Trophoblast cell (in vitro differentiated cells and primary cell): ENCODE measurements around the gene MTMR2.

ENCODE experiments used
- DNase-seq, 2 donors: peaks; one replicate each; pipeline ENCODE4 v3.0.0-alpha.2; 2016
- H2AFZ ChIP-seq: 2 replicates; pipeline ENCODE4 v1.6.1; 2013; ENCODE audit warnings: low read length, moderate library complexity, mild to moderate bottlenecking; ENCODE audit not compliant: insufficient read depth, poor library complexity
- H2AK5ac ChIP-seq: 2 replicates; pipeline ENCODE4 v1.6.1; 2013; ENCODE audit warnings: mild to moderate bottlenecking, low read length
- H2BK120ac ChIP-seq: 2 replicates; pipeline ENCODE4 v1.6.1; 2013; ENCODE audit warnings: low read length, mild to moderate bottlenecking, moderate library complexity; ENCODE audit not compliant: insufficient read depth, poor library complexity
- H2BK12ac ChIP-seq: 2 replicates; pipeline ENCODE4 v1.6.1; 2013; ENCODE audit warnings: mild to moderate bottlenecking, low read length, moderate library complexity
- H2BK5ac ChIP-seq: 2 replicates; pipeline ENCODE4 v1.6.1; 2013; ENCODE audit warnings: low read length, low read depth, moderate library complexity, mild to moderate bottlenecking; ENCODE audit not compliant: poor library complexity
- H3K14ac ChIP-seq: 2 replicates; pipeline ENCODE4 v1.6.1; 2013; ENCODE audit warnings: mild to moderate bottlenecking, low read length
- H3K18ac ChIP-seq: 2 replicates; pipeline ENCODE4 v1.6.1; 2013; ENCODE audit warnings: mild to moderate bottlenecking, low read length
- H3K23ac ChIP-seq: 2 replicates; pipeline ENCODE4 v1.6.1; 2013; ENCODE audit warnings: low read length
- H3K27ac ChIP-seq: 2 replicates; pipeline ENCODE4 v1.5.1; 2013; ENCODE audit warnings: low read depth, mild to moderate bottlenecking, inconsistent platforms, low read length, moderate library complexity
- H3K27me3 ChIP-seq: 2 replicates; pipeline ENCODE4 v1.6.1; 2013; ENCODE audit warnings: inconsistent platforms, mild to moderate bottlenecking, low read length, moderate library complexity; ENCODE audit not compliant: insufficient read depth
- H3K36me3 ChIP-seq, 2 experiments: 1 replicate in 1 of 2; 2 replicates in 1 of 2; pipeline ENCODE4 v1.6.1; 2013; ENCODE audit warnings: low read length in 2 of 2, mild to moderate bottlenecking in 2 of 2, moderate library complexity in 1 of 2; ENCODE audit not compliant: insufficient read depth in 2 of 2, control insufficient read depth in 1 of 2
- H3K4ac ChIP-seq: 2 replicates; pipeline ENCODE4 v1.6.1; 2013; ENCODE audit warnings: low read depth, mild to moderate bottlenecking, low read length, moderate library complexity
- H3K4me1 ChIP-seq, 2 experiments: 1 replicate in 1 of 2; 2 replicates in 1 of 2; pipeline ENCODE4 v1.6.1; 2013; ENCODE audit warnings: low read length in 2 of 2, mild to moderate bottlenecking in 2 of 2, moderate library complexity in 1 of 2; ENCODE audit not compliant: insufficient read depth in 2 of 2, control insufficient read depth in 1 of 2
- H3K4me2 ChIP-seq: 2 replicates; pipeline ENCODE4 v1.6.1; 2013; ENCODE audit warnings: inconsistent platforms, mild to moderate bottlenecking, low read length, moderate library complexity
- H3K4me3 ChIP-seq: 2 replicates; pipeline ENCODE4 v1.5.1; 2013; ENCODE audit warnings: mild to moderate bottlenecking, low read depth, low read length, inconsistent platforms
- H3K79me1 ChIP-seq: one replicate; pipeline ENCODE4 v1.6.1; 2013; ENCODE audit warnings: low read length
- H3K79me2 ChIP-seq: 2 replicates; pipeline ENCODE4 v1.6.1; 2013; ENCODE audit warnings: low read length, mild to moderate bottlenecking; ENCODE audit not compliant: control insufficient read depth, insufficient read depth, poor library complexity
- H3K9ac ChIP-seq: 2 replicates; pipeline ENCODE4 v1.6.1; 2013; ENCODE audit warnings: mild to moderate bottlenecking, low read length
- H3K9me3 ChIP-seq: 2 replicates; pipeline ENCODE4 v1.6.1; 2013; ENCODE audit warnings: low read depth, mild to moderate bottlenecking, control low read depth, inconsistent platforms, low read length; ENCODE audit not compliant: insufficient read depth
- H4K12ac ChIP-seq: 2 replicates; pipeline ENCODE4 v1.6.1; 2013; ENCODE audit warnings: low read depth, mild to moderate bottlenecking, low read length, moderate library complexity
- H4K8ac ChIP-seq: 2 replicates; pipeline ENCODE4 v1.6.1; 2013; ENCODE audit warnings: low read depth, mild to moderate bottlenecking, low read length, moderate library complexity
- H4K91ac ChIP-seq: one replicate; pipeline ENCODE4 v1.6.1; 2013; ENCODE audit warnings: low read depth, mild to moderate bottlenecking, low read length, moderate library complexity
- WGBS: extraction: QIAGEN DNeasy Blood & Tissue Kit; methylation state at CpG from one replicate; pipeline ENCODE4 v1.1.7; 2013; ENCODE audit warnings: missing lambda C conversion rate; ENCODE audit not compliant: insufficient read length, insufficient coverage; ENCODE audit errors: extremely low coverage; 5-methylcytosine and 5-hydroxymethylcytosine counted together

MTMR2 gene

GRCh38 chr11:95961758-95962157 is 37.9 kb upstream of the MTMR2 start:
- Histone ChIP-seq H3K36me3 (no peaks in the 10 kb centered on the region), H3K14ac (no peak overlapping the region), H3K23ac (no peak overlapping the region), H3K9ac (no peak overlapping the region), H3K27me3 (no peaks in the 10 kb centered on the region), H3K79me1 (no peaks in the 10 kb centered on the region), H3K4ac (no peak overlapping the region), H3K79me2 (no peaks in the 10 kb centered on the region), H3K4me3 (no peak overlapping the region), H2BK5ac (no peak overlapping the region), H3K9me3 (no peaks in the 10 kb centered on the region), H4K91ac (no peak overlapping the region), H2BK12ac (no peak overlapping the region), H2AK5ac (no peak overlapping the region), H4K12ac (no peak overlapping the region), H4K8ac (no peak overlapping the region), H3K4me2 (no peak overlapping the region), H3K4me1 (no peaks in the 10 kb centered on the region), H3K27ac (no peak overlapping the region), H2BK120ac (no peak overlapping the region), H2AFZ (no peak overlapping the region), H3K18ac (no peak overlapping the region)
- no peak for DNase-seq
- WGBS = no CpG with 5 or more reads among the region's 1 CpG

DNA sequence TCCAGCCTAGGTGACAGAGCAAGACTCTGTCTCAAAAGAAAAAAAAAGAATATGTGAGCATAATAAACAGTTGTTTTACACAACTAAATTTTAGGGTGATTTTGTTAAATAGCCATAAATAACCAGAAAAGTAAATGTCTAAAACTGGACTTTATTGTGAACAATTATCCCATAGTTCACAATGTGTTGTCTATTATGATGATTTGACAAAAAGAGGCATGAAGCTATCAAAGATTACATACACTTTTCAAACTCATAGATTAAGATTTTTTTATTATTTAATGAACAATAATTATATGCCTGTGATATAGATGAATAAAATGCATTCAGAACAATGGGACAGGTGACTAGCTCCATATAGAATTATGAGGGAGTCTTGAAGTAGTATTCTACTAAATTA is 27.0 kb upstream of the MTMR2 start:
- no peak overlapping the region for H4K12ac ChIP-seq
- H3K4ac ChIP-seq = no peak overlapping the region
- no peak overlapping the region for H3K14ac ChIP-seq
- H3K27me3 ChIP-seq = no peaks in the 10 kb centered on the region
- no peak overlapping the region for H4K8ac ChIP-seq
- no peak overlapping the region for H3K18ac ChIP-seq
- no peak overlapping the region for H2BK5ac ChIP-seq
- H3K4me1 ChIP-seq = no peaks in the 10 kb centered on the region
- no peak overlapping the region for H3K4me3 ChIP-seq
- H2AFZ ChIP-seq = no peak overlapping the region
- no peak overlapping the region for H3K23ac ChIP-seq
- DNase-seq = no peak
- no peak overlapping the region for H2BK120ac ChIP-seq
- H4K91ac ChIP-seq = no peak overlapping the region
- no peaks in the 10 kb centered on the region for H3K79me2 ChIP-seq
- no peak overlapping the region for H3K4me2 ChIP-seq
- no peak overlapping the region for H3K9ac ChIP-seq
- H3K9me3 ChIP-seq = peaks cover 6% of the 10 kb centered on the region
- no peak overlapping the region for H2BK12ac ChIP-seq
- no peak overlapping the region for H2AK5ac ChIP-seq
- no peaks in the 10 kb centered on the region for H3K79me1 ChIP-seq
- no peak overlapping the region for H3K27ac ChIP-seq
- no peaks in the 10 kb centered on the region for H3K36me3 ChIP-seq

DNA sequence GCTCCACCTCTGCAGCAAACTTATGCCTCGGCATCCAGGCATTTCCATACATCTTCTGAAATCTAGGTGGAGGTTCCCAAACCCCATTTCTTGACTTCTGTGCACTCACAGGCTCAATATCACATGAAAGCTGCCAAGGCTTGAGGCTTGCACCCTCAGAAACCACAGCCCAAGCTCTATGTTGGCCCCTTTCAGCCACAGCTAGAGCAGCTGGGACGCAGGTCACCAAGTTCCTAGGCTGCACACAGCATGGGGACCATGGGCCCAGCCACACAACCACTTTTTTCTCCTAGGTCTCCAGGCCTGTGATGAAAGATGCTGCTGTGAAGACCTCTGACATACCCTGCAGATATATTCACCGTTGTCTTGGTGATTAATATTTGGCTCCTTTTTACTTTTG is 24.7 kb upstream of the MTMR2 start:
- H3K9ac ChIP-seq = no peak overlapping the region
- H3K4me1 ChIP-seq = no peaks in the 10 kb centered on the region
- no peak for DNase-seq
- no peak overlapping the region for H3K14ac ChIP-seq
- no CpG with 5 or more reads among the region's 3 CpGs for WGBS
- no peak overlapping the region for H3K18ac ChIP-seq
- H2BK12ac ChIP-seq = no peak overlapping the region
- no peak overlapping the region for H4K12ac ChIP-seq
- no peak overlapping the region for H3K4me2 ChIP-seq
- H3K4ac ChIP-seq = no peak overlapping the region
- no peak overlapping the region for H4K8ac ChIP-seq
- H3K79me2 ChIP-seq = no peaks in the 10 kb centered on the region
- H3K79me1 ChIP-seq = no peaks in the 10 kb centered on the region
- H3K27ac ChIP-seq = no peak overlapping the region
- peaks cover 0 to 3% of the 10 kb centered on the region in 2 experiments for H3K36me3 ChIP-seq
- H3K4me3 ChIP-seq = no peak overlapping the region
- no peak overlapping the region for H2AFZ ChIP-seq
- H3K9me3 ChIP-seq = peaks cover 12% of the 10 kb centered on the region
- H3K27me3 ChIP-seq = no peaks in the 10 kb centered on the region
- no peak overlapping the region for H4K91ac ChIP-seq
- no peak overlapping the region for H3K23ac ChIP-seq
- no peak overlapping the region for H2AK5ac ChIP-seq
- no peak overlapping the region for H2BK120ac ChIP-seq
- H2BK5ac ChIP-seq = no peak overlapping the region

- peaks cover 12% of the 10 kb centered on the region for H3K9me3 ChIP-seq
- H3K23ac ChIP-seq = no peak overlapping the region
- no peak overlapping the region for H3K27ac ChIP-seq
- no peak overlapping the region for H2BK12ac ChIP-seq
- H3K4me1 ChIP-seq = no peaks in the 10 kb centered on the region
- H2AK5ac ChIP-seq = no peak overlapping the region
- no peak overlapping the region for H3K14ac ChIP-seq
- peaks cover 0 to 3% of the 10 kb centered on the region in 2 experiments for H3K36me3 ChIP-seq
- no peak for DNase-seq
- no peak overlapping the region for H2BK120ac ChIP-seq
- H2AFZ ChIP-seq = no peak overlapping the region
- H4K8ac ChIP-seq = no peak overlapping the region
- WGBS = no CpG with 5 or more reads among the region's 4 CpGs
- no peak overlapping the region for H2BK5ac ChIP-seq
- H3K4me2 ChIP-seq = no peak overlapping the region
- no peaks in the 10 kb centered on the region for H3K79me2 ChIP-seq
- no peaks in the 10 kb centered on the region for H3K79me1 ChIP-seq
- no peak overlapping the region for H3K4ac ChIP-seq
- no peak overlapping the region for H4K12ac ChIP-seq
- H3K27me3 ChIP-seq = no peaks in the 10 kb centered on the region
- no peak overlapping the region for H3K4me3 ChIP-seq
- H4K91ac ChIP-seq = no peak overlapping the region
- no peak overlapping the region for H3K18ac ChIP-seq
- H3K9ac ChIP-seq = no peak overlapping the region
Observed at GRCh38 chr11:95944623-95945022, 20.7 kb upstream of the MTMR2 start.
